ENCODE data around the gene AQP6. TPM values are rescaled to one million over a fixed set of nuclear protein-coding genes. Genes with fewer than 3 reads are reported as not detected.

The AQP6 gene
- total RNA-seq, 1 donor from 2014 or later = not detected

GRCh38 chr12:49973361-49973830 lies 649 bp downstream of the AQP6 start:
- no peaks in the 10 kb centered on the region for H3K36me3 Mint-ChIP-seq (ENCODE audit: low read depth)
- no peak overlapping the region for H3K27ac Mint-ChIP-seq
- no peak overlapping the region for H3K4me3 Mint-ChIP-seq (ENCODE audit: low read depth)
- no peaks in the 10 kb centered on the region for H3K4me1 Mint-ChIP-seq (ENCODE audit: low read depth)
- intact Hi-C loops (cut with micrococcal nuclease) = no loop called here
- no peaks in the 10 kb centered on the region for H3K9me3 Mint-ChIP-seq
- peaks cover 1% of the 10 kb centered on the region for H3K27me3 Mint-ChIP-seq (ENCODE audit: low read depth)
- DNase-seq (ENCODE audit: low spot score) = no peak

DNA sequence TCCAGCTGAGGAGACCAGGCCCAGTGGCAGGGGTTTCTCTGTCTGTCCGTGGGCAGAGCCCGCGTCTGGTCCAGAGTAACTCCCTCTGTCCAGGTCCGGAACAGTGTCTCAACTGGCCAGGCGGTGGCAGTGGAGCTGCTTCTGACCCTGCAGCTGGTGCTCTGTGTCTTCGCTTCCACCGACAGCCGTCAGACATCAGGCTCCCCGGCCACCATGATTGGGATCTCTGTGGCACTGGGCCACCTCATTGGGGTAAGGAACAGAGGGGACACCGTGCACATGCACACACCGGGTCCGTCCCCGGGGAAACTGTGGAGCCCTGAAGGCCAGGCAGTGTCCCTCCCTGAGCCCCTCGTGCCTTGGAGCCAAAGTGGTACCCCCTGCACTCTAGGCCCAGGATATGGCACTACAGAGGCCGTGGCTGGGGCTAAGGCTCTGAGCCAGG lies 1.5 kb downstream of the AQP6 start:
- no peaks in the 10 kb centered on the region for H3K4me1 Mint-ChIP-seq (ENCODE audit: low read depth)
- no peak for DNase-seq (ENCODE audit: low spot score)
- no peaks in the 10 kb centered on the region for H3K9me3 Mint-ChIP-seq
- H3K27me3 Mint-ChIP-seq (ENCODE audit: low read depth) = no peaks in the 10 kb centered on the region
- H3K27ac Mint-ChIP-seq = no peak overlapping the region
- intact Hi-C loops (cut with micrococcal nuclease) = no loop called here
- no peak overlapping the region for H3K4me3 Mint-ChIP-seq (ENCODE audit: low read depth)
- no peaks in the 10 kb centered on the region for H3K36me3 Mint-ChIP-seq (ENCODE audit: low read depth)

DNA sequence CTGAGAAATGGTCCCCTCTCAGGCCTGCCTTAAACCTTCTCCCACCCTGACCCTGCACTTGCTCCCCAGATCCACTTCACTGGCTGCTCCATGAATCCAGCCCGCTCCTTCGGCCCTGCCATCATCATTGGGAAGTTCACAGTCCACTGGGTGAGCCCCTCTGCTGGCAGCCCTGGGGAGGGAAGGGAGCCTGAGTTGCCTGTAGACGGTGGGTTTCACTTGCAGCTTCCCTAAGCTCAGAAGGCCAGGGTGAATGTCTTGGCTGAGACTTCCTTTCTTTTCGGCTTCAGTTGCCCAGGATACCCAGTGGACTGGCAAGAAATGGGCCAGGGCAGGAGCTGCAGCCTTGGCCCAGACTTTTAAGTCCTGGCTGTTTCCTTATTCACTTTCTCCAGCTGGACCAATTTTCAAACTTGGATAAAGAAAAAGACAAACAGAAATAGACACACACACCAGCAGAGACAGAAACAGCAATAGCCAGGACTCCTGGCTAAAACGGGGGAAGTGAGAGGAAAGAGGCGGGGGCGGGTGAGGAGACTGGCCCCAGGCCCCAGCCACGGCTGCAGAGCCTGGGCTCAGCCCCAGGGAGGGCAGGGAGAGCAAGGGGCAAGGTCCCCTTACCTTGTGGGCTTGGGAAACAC lies 2.0 kb downstream of the AQP6 start:
- intact Hi-C loops (cut with micrococcal nuclease) = no loop called here
- Mint-ChIP-seq H3K4me3 (ENCODE audit: low read depth) (no peak overlapping the region), H3K4me1 (ENCODE audit: low read depth) (peaks cover 1% of the 10 kb centered on the region), H3K9me3 (no peaks in the 10 kb centered on the region), H3K27ac (no peak overlapping the region), H3K36me3 (ENCODE audit: low read depth) (no peaks in the 10 kb centered on the region), H3K27me3 (ENCODE audit: low read depth) (no peaks in the 10 kb centered on the region)
- DNase-seq (ENCODE audit: low spot score) = no peak

DNA sequence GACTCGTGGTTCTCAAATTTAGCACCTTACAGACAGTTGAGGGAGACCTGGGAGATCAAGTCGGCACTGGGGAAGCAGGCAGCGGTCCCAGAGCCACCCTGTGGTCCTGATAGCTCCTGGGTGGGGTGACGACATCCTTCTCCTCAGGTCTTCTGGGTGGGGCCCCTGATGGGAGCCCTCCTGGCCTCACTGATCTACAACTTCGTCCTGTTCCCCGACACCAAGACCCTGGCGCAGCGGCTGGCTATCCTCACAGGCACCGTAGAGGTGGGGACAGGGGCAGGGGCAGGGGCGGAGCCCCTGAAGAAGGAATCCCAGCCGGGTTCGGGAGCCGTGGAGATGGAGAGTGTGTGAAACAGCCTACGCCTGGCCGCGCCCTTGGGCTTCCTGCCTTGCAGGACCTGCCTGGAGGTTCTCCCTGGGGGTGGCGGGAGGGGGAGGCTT lies 2.6 kb downstream of the AQP6 start:
- H3K27ac Mint-ChIP-seq = no peak overlapping the region

DNA sequence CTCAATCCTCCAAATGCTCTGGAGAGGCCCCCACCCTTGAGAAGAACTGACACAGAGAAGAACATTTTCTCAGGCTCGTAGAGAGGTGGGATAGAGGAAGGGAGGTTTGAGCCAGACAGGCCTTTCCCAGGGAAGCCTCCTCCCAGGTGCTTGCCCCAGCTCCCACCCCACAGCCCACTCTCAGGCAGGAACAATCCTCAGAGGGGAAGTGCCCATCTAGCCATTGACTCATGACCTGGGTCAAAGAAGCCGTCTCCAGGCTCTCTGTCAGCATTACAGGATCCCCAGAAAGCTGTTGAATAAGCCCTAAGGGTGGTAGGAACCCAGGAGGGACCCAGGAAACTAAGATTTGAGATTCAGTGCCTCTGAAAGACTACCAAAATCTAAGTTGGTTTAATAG lies 3.8 kb downstream of the AQP6 start:
- Mint-ChIP-seq H3K36me3 (ENCODE audit: low read depth) (no peaks in the 10 kb centered on the region), H3K27ac (no peak overlapping the region), H3K4me1 (ENCODE audit: low read depth) (peaks cover 3% of the 10 kb centered on the region), H3K4me3 (ENCODE audit: low read depth) (no peak overlapping the region), H3K27me3 (ENCODE audit: low read depth) (no peaks in the 10 kb centered on the region), H3K9me3 (no peaks in the 10 kb centered on the region)
- no peak for DNase-seq (ENCODE audit: low spot score)
- intact Hi-C loops (cut with micrococcal nuclease) = no loop called here

More for the DNA sequence above, 2.6 kb downstream of the AQP6 start:
- peaks cover 3% of the 10 kb centered on the region for H3K4me1 Mint-ChIP-seq (ENCODE audit: low read depth)
- no peaks in the 10 kb centered on the region for H3K36me3 Mint-ChIP-seq (ENCODE audit: low read depth)
- H3K9me3 Mint-ChIP-seq = no peaks in the 10 kb centered on the region
- no peak overlapping the region for H3K4me3 Mint-ChIP-seq (ENCODE audit: low read depth)
- intact Hi-C loops (cut with micrococcal nuclease) = no loop called here
- no peak for DNase-seq (ENCODE audit: low spot score)
- no peaks in the 10 kb centered on the region for H3K27me3 Mint-ChIP-seq (ENCODE audit: low read depth)

GRCh38 chr12:49978125-49978524 lies 5.4 kb downstream of the AQP6 start:
- intact Hi-C loops (cut with micrococcal nuclease) = no loop called here
- H3K4me1 Mint-ChIP-seq (ENCODE audit: low read depth) = peaks cover 3% of the 10 kb centered on the region
- no peak for DNase-seq (ENCODE audit: low spot score)
- no peak overlapping the region for H3K27ac Mint-ChIP-seq
- H3K4me3 Mint-ChIP-seq (ENCODE audit: low read depth) = no peak overlapping the region
- no peaks in the 10 kb centered on the region for H3K9me3 Mint-ChIP-seq
- H3K36me3 Mint-ChIP-seq (ENCODE audit: low read depth) = no peaks in the 10 kb centered on the region
- no peaks in the 10 kb centered on the region for H3K27me3 Mint-ChIP-seq (ENCODE audit: low read depth)

DNA sequence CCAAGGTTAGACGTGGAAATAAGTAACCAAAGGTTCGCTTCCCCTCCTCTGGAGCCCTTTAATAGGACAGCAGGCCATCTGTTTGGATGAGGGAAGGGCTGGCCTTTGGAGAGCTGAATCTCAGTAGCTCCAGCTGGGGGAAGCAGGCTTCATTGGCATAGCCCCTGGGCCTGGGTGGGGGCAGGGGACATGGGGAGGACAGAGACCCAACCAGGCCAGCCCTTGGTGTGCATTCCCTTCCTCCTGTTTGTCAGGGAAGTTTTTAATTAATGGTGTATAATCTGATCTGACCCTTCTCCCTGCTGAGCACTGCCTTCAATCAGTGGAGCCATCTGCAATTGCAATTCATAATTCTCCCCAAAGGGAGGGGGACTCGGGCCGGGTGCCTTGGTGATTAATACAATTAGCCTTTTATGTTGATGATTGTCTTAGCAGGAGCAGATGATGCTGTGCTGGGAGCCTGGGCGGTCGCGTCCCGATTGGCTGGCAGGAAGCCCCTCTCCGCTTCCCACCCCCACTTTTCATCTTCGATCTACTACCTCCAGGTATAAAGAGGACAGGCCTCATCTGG lies 6.4 kb downstream of the AQP6 start:
- DNase-seq (ENCODE audit: low spot score) = no peak
- intact Hi-C loops (cut with micrococcal nuclease) = no loop called here
- no peaks in the 10 kb centered on the region for H3K9me3 Mint-ChIP-seq
- H3K4me1 Mint-ChIP-seq (ENCODE audit: low read depth) = peaks cover 3% of the 10 kb centered on the region
- H3K27me3 Mint-ChIP-seq (ENCODE audit: low read depth) = no peaks in the 10 kb centered on the region
- no peaks in the 10 kb centered on the region for H3K36me3 Mint-ChIP-seq (ENCODE audit: low read depth)
- no peak overlapping the region for H3K27ac Mint-ChIP-seq
- no peak overlapping the region for H3K4me3 Mint-ChIP-seq (ENCODE audit: low read depth)

DNA sequence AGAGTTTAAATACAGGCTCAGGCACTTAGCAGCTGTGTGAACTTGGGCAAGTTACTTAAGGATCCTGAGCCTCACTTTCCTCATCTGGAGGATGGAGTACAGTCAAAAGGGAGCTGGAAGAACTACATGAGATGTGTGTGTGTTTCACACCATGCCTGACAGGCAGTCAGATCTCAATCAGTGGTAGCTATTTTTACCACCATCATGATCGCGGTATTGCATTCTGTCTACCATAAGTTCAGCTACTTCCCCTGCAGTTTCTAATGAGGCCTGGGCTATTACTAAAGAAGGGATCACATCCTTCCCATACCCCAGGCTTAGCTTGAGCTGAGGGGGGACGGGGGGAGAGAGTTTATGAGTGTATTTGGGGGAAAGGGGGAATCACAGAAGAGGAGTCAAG lies 7.0 kb downstream of the AQP6 start:
- Mint-ChIP-seq H3K27me3 (ENCODE audit: low read depth) (no peaks in the 10 kb centered on the region), H3K27ac (no peak overlapping the region), H3K9me3 (no peaks in the 10 kb centered on the region), H3K4me1 (ENCODE audit: low read depth) (peaks cover 5% of the 10 kb centered on the region), H3K36me3 (ENCODE audit: low read depth) (peaks cover 6% of the 10 kb centered on the region), H3K4me3 (ENCODE audit: low read depth) (no peak overlapping the region)
- intact Hi-C loops (cut with micrococcal nuclease) = no loop called here
- DNase-seq (ENCODE audit: low spot score) = no peak

GRCh38 chr12:49980501-49981349 lies 8.0 kb downstream of the AQP6 start:
- Mint-ChIP-seq H3K9me3 (no peaks in the 10 kb centered on the region), H3K27ac (no peak overlapping the region), H3K36me3 (ENCODE audit: low read depth) (peaks cover 13% of the 10 kb centered on the region), H3K4me3 (ENCODE audit: low read depth) (no peak overlapping the region), H3K4me1 (ENCODE audit: low read depth) (peaks cover 5% of the 10 kb centered on the region), H3K27me3 (ENCODE audit: low read depth) (no peaks in the 10 kb centered on the region)
- DNase-seq (ENCODE audit: low spot score) = no peak
- intact Hi-C loops (cut with micrococcal nuclease) = no loop called here

DNA sequence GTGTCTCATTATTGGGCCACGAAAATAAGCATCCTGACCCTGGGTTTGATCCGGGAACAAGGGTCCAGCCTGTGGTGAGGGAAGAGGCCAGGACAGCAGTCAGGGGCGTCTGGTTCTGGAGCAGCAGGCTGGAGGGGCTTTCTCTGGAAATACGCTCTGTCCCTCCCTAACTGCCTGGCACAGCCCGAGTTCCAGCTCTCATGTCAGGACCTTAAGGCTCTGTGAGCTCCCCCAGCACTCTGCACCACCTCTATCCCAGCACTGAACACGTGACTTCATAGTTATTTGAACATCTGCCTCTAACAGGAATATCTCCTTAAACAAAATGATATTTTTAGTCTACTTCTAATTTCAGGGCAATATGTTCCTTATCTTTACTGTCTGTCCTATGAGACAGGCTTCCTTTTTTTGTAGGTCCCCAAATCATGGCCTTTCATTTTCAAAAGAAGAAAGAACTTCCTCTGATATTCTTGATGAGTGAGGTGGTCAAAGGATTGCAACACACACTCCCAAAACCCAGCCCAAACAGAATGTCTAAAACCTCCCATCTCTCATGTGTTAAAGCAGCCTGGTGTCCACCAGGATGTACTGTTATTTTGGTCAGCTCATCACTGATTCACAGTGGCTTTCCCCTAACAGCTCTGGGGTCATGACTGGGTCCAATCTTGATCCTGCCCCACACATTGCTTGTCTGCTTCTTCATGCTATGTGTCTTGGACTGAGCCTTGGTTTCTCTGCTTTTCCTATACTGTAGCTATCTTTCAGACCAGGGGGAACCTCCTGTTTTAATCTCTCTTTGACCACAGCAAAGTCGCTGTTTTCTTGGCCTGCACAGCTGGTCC lies 9.7 kb downstream of the AQP6 start:
- no peak overlapping the region for H3K4me3 Mint-ChIP-seq (ENCODE audit: low read depth)
- no peak for DNase-seq (ENCODE audit: low spot score)
- H3K4me1 Mint-ChIP-seq (ENCODE audit: low read depth) = peaks cover 8% of the 10 kb centered on the region
- intact Hi-C loops (cut with micrococcal nuclease) = no loop called here
- H3K27ac Mint-ChIP-seq = no peak overlapping the region
- H3K36me3 Mint-ChIP-seq (ENCODE audit: low read depth) = peaks cover 22% of the 10 kb centered on the region
- H3K27me3 Mint-ChIP-seq (ENCODE audit: low read depth) = no peaks in the 10 kb centered on the region
- no peaks in the 10 kb centered on the region for H3K9me3 Mint-ChIP-seq

DNA sequence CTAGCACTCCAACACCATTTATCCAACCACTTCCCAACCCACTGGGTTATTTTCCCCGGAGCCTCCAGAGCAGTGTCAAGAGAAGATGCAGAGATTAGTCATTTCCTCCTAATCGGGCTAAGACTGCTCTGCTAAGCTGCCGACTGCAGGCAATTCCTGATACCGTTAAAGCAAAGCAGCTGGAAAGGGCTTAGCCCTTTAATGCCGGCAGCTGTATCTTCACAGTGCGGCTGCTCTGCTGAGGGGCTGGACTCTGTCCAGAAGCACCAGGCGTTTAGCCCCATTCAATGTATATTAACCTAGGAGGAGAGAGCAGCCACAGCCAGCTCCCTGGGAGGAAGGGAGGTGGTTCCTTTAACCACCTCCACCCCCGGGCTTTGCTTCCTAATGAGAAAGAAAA lies 11.1 kb downstream of the AQP6 start:
- no peak overlapping the region for H3K4me3 Mint-ChIP-seq (ENCODE audit: low read depth)

DNA sequence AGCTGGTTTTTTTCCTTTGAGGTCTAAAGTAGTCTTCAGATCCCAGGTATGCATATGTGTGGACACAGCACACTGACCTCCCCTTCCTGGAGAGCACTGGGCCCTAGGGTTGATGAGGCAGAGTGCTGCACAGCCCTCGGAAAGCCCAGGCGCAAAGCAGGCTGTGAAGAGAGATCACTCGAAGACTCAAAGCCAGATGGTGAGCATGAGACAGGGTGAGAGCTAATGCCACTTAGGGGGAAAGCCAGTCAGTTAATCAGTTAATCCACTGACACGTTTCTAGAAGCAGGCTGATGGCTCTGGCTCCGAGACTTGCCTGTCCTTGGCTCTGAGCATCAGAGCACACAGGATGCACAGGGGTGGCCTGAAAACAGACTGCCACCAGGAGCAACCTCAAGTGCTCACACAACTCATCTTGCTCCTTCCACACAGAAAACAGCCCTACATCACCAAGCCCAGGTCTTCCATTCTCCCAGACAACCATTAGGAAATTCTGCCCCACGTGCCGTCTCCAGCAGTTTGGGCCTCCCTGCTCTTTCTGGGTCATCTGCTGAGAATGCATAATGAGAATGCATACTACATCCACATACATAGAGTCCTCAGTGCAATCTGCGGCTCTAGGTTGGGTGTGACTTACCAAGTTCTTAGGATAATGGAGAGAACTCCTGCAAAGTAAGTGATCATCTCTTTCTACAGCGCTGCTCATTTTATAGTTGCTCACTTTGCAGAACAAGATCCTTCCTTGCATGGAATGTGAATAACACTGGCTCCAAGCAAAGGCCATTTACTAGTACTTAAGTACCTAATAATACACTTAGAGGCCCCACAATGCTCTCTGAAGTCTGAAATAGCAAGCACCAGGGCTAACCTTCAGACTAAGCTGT lies 12.0 kb downstream of the AQP6 start:
- H3K27me3 Mint-ChIP-seq (ENCODE audit: low read depth) = no peaks in the 10 kb centered on the region
- peaks cover 39% of the 10 kb centered on the region for H3K36me3 Mint-ChIP-seq (ENCODE audit: low read depth)
- H3K9me3 Mint-ChIP-seq = no peaks in the 10 kb centered on the region
- H3K4me3 Mint-ChIP-seq (ENCODE audit: low read depth) = no peak overlapping the region
- DNase-seq (ENCODE audit: low spot score) = no peak
- peaks cover 8% of the 10 kb centered on the region for H3K4me1 Mint-ChIP-seq (ENCODE audit: low read depth)
- intact Hi-C loops (cut with micrococcal nuclease) = no loop called here
- no peak overlapping the region for H3K27ac Mint-ChIP-seq

More for the DNA sequence above, 11.1 kb downstream of the AQP6 start:
- Mint-ChIP-seq H3K9me3 (no peaks in the 10 kb centered on the region), H3K27me3 (ENCODE audit: low read depth) (no peaks in the 10 kb centered on the region), H3K4me1 (ENCODE audit: low read depth) (peaks cover 8% of the 10 kb centered on the region), H3K27ac (no peak overlapping the region), H3K36me3 (ENCODE audit: low read depth) (peaks cover 34% of the 10 kb centered on the region)
- no peak for DNase-seq (ENCODE audit: low spot score)
- intact Hi-C loops (cut with micrococcal nuclease) = no loop called here

Data from activated T-helper 2 cell treated with anti-CD3 and anti-CD28 coated beads, Interferon-gamma antibody, Interleukin-2, Interleukin-4, amounts not matched to agents 10 μg/mL and 5 μg/mL and 100 μg/mL, durations not matched to agents 14 hours and 24 hours and 36 hours (primary cell).